Measurements from ENCODE around the gene RAB11FIP4.

Gene RAB11FIP4

DNA sequence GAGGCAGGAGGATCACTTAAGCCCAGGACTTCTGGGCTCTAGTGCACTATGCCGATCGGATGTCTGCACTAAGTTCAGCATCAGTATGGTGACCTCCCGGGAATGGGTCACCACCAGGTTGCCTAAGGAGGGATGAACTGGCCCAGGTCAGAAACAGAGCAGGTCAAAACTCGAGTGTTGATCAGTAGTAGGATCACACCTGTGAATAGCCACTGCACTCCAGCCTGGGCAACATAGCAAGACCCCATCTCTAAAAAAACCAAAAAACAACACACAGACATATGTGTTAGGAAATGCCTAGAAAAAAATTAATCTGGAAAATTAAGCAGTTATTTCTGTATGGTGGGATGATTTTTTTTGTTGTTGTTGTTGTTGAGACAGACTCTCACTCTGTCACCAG, 127.0 kb downstream of the RAB11FIP4 start:
- no peak overlapping the region for H3K4me3 ChIP-seq (replicated peaks; ENCODE audit: low read depth, low read length)
- TF ChIP-seq, protein P1, sequence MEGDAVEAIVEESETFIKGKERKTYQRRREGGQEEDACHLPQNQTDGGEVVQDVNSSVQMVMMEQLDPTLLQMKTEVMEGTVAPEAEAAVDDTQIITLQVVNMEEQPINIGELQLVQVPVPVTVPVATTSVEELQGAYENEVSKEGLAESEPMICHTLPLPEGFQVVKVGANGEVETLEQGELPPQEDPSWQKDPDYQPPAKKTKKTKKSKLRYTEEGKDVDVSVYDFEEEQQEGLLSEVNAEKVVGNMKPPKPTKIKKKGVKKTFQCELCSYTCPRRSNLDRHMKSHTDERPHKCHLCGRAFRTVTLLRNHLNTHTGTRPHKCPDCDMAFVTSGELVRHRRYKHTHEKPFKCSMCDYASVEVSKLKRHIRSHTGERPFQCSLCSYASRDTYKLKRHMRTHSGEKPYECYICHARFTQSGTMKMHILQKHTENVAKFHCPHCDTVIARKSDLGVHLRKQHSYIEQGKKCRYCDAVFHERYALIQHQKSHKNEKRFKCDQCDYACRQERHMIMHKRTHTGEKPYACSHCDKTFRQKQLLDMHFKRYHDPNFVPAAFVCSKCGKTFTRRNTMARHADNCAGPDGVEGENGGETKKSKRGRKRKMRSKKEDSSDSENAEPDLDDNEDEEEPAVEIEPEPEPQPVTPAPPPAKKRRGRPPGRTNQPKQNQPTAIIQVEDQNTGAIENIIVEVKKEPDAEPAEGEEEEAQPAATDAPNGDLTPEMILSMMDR (IDR thresholded peaks at IDR 0.05; ENCODE audit: low read length, missing control alignments), result no peak
- DNase-seq (ENCODE audit: low read depth), result no peak

DNA sequence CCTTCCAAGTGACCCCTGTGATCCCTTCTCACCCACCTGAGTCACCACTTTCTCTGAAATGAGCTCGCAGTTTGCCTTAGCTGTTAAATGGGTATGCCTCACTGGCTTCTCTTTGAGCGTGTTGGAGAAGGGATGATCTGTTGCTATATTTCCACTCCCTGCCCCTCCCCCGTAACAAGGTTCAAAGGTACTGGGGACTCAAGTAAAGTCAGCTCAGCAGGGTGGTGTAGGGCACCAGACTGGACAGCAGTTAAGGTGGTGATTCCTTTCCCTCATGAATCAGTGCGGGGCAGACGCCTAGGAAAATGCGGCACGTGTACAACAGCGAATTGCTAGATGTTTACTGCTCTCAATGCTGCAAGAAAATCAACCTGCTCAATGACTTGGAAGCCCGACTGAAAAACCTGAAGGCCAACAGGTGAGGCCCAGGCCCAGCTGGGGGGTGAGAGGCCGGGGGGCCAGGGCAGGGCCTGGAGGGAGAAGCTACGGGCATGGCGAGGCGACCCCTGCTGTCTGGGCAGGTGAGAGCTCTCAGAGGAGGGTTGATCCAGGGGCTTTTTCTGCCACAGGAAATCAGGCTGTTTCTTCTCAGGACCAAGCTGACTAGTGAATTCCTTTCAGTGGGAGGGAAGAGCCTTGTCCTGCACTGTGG, 130.3 kb downstream of the RAB11FIP4 start:
- no peak for DNase-seq (ENCODE audit: low read depth)
- H3K4me3 ChIP-seq (replicated peaks; ENCODE audit: low read depth, low read length), result no peak overlapping the region
- TF ChIP-seq, protein P1 (IDR thresholded peaks at IDR 0.05; ENCODE audit: low read length, missing control alignments), result no peak

DNA sequence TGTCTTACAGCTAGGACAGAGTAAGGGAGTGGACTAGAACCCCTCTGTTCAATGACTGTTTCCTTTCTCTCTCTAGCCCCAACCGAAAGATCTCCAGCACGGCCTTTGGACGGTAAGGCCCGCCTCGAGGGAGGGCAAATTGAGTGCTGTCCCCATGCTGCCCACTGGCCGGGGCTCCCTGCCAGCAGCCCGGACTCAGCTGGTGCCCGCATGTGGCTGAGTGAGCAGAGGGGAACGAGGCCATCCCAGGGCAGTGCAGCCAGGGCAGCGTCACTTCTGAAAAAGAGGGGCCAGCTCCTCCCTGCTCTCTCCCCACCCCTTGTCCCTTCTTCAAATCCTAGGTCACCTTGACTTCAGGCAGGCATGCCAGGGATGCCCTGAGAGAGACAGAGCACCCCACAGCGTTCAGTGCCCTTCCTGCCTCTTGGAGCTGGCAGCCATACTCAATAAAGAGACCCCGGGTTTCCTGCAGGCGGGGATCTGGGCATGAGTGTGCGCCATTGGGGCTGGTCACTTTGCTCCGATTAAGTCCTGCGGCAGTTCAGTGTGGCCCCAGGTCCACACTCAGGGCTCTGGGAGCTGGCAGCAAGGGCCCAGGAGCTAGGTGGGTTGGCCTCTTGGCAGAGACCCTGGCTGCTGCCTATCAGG, 130.9 kb downstream of the RAB11FIP4 start:
- H3K4me3 ChIP-seq (replicated peaks; ENCODE audit: low read depth, low read length), result no peak overlapping the region
- DNase-seq (ENCODE audit: low read depth), result no peak
- TF ChIP-seq, protein P1 (IDR thresholded peaks at IDR 0.05; ENCODE audit: low read length, missing control alignments), result no peak

DNA sequence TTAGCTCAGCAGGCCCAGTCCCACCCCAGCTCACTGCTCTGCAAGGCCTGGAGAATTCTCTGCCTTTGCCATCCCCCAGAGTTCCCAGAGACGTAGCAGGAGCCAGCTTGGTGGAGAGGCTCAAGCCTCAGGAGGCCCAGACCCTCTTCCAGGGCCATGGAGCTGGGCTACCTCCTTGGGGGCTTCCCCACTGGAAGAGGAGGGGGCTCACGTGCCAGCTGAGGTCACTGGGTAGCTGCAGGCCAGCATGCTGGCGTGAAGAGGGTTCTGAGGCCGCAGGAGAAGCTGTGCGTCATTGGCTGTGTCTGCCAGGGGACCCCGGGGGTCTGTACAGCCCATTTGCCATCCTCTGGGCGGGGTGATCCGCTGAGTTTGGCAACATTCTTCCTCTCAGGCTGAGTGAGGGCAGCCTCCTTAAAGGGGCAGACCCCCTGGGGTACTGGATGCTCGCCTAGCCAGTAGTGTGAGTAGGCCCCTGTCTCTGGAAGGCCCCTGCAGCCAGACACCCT, 131.6 kb downstream of the RAB11FIP4 start:
- H3K4me3 ChIP-seq (replicated peaks; ENCODE audit: low read depth, low read length), result no peak overlapping the region
- DNase-seq (ENCODE audit: low read depth), result no peak
- TF ChIP-seq, protein P1 (IDR thresholded peaks at IDR 0.05; ENCODE audit: low read length, missing control alignments), result no peak

DNA sequence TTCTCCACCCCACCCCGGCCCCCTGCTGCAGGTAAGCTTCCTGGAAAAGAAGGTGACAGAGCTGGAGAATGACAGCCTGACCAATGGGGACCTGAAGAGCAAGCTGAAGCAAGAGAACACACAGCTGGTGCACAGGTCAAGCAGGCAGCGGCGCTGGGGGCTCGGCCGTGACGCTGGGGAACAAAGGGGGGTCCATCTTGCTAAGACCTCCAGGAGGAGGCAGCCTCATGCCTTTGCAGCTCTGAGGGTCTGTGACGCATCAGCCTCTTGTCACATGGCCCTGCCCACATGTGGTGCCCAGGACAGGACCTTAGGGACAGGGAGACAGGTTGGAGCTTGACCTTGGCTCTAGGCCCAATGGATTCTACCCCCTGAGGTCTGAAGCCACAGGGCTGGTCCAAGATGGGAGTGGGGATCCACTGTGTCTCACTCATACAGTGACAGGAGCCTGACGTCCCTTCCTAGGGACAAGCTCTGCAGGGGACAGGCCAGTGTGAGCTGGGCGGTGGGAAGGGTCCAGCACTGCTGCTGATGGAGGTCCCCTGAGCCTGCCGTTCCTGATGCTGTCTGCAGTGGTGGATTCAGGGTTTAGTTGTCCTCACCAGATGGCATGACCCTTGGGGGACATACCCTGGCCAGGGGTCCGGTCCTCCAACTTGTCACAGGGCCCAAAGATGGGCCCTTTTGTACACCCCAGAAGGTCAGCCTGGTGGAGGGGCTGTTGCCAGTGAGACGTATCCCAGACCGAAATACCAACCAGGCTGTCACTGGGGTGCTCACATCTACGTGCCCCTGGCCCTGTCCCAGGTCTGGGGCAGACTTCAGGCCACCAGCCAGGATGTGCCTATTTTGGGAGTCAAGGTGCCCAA, 132.6 kb downstream of the RAB11FIP4 start:
- DNase-seq (ENCODE audit: low read depth), result no peak
- TF ChIP-seq, protein P1 (IDR thresholded peaks at IDR 0.05; ENCODE audit: low read length, missing control alignments), result no peak
- no peak overlapping the region for H3K4me3 ChIP-seq (replicated peaks; ENCODE audit: low read depth, low read length)

DNA sequence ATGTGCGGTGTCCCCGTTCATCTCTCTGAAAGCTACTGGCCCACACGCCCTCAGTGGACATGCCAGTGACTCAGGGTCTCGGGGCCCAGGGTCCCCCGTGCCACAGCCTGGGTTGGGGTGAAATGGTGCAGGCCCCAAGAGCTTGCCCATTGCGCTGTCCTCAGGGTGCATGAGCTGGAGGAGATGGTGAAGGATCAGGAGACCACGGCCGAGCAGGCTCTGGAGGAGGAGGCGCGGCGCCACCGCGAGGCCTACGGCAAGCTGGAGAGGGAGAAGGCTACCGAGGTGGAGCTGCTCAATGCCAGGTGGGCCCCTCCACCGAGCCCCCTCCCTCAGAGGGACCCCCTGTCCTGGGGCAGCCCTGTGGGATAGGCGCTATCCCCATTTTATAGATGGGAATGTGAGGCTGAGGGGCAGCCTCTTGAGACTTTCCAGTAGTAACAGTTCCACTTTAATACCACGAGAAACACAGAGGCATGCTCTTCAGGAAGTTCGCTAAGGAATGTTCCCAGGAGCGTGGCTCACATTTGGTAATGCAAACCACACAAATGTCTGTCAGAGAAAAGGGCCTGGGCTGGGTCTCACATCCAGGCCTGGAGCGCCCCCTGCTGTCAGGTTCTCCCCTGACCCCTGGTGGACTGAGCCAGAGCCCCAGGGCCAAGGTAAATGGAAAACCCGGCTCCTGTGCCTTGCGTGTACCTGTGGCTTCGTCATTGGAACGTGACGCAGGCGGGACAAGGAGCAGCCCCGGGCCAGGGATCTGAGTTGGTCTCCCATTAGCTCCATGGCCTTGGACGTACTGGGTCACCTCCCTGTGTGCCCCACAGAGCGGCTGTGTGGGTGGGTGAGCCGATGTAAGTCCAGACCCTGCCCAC, 133.7 kb downstream of the RAB11FIP4 start:
- peak; percentile 95 for DNase-seq (ENCODE audit: low read depth)
- H3K4me3 ChIP-seq (replicated peaks; ENCODE audit: low read depth, low read length), result no peak overlapping the region
- TF ChIP-seq, protein P1 (IDR thresholded peaks at IDR 0.05; ENCODE audit: low read length, missing control alignments), result peak; percentile 91

All from fibroblast of pulmonary artery (primary cell).